H1 (cell line): Measurements from ENCODE around the gene KCNH8. TPM values are rescaled to one million over a fixed set of nuclear protein-coding genes. Genes with fewer than 3 reads are reported as not detected.

Experiments used
- ATF2 ChIP-seq: IDR thresholded peaks from 2 replicates; pipeline ENCODE4 v1.6.1; 2012; ENCODE audit warnings: low read length, inconsistent platforms
- EP300 ChIP-seq, 2 experiments: IDR thresholded peaks; 1 replicate in 1 of 2; 2 replicates in 1 of 2; pipeline ENCODE4 v1.6.1; 2011 to 2012; ENCODE audit warnings: low read depth in 2 of 2, low read length in 2 of 2, mild to moderate bottlenecking in 2 of 2, borderline replicate concordance in 1 of 2, inconsistent platforms in 1 of 2, moderate library complexity in 1 of 2
- JUND ChIP-seq: IDR thresholded peaks from 2 replicates; pipeline ENCODE4 v1.6.1; 2011; ENCODE audit warnings: mild to moderate bottlenecking, improper control_type of control experiment, low read length
- SUZ12 ChIP-seq: fragments of 200-600 bp; sonication (generic); IDR thresholded peaks from 2 replicates; pipeline ENCODE4 v1.6.1; 2012; ENCODE audit warnings: mild to moderate bottlenecking, inconsistent platforms, low read length, moderate library complexity, mixed read lengths
- polyA plus RNA-seq, 7 experiments: library from polyadenylated mRNA; depleted of rRNA in 3 of 7; stranded (reverse) in 5 of 7; unstranded in 2 of 7; fragments of >200 nt in 5 of 7; fragments of 200-250 nt in 2 of 7; gene quantifications; 1 replicate in 5 of 7; 2 replicates in 1 of 7; 4 replicates in 1 of 7; pipeline versions ENCODE4 v1.2.1 to v1.2.3, GENCODE V29; 2011 to 2013; ENCODE audit warnings: missing spikeins in 2 of 7, mixed read lengths in 2 of 7
- total RNA-seq: library from RNA; stranded (reverse); fragmentation: NEBNext Ultra II Directional; extraction: Animal tissue kit (Norgen Biotek cat#: 25700); gene quantifications from 2 replicates; pipeline ENCODE4 v1.2.1, GENCODE V29; 2021

Gene KCNH8
- total and polyA plus RNA-seq, 2 of the 8 experiments (the other 6 are each of a cell fraction or from before 2014, with no cell fraction given) = 2.2 to 2.4 TPM

GRCh38 chr3:19267040-19267439 lies 118.7 kb downstream of the KCNH8 start (continued):
- TF ChIP-seq ATF2 (no peak), SUZ12 (no peak), EP300 (IDR thresholded peaks at IDR 0.05; ENCODE audit: borderline replicate concordance in 1 of 2, low read depth in 2 of 2, low read length in 2 of 2) (peak in 1 of 2 experiments; percentile 80; a peak in 1 of 3 replicates), JUND (0 out of 2 replicates have a peak, but pooled peaks have one; percentile 17)
